ENCODE data around the gene ARMH2.
"Not testable (repeated sequence)": the region's sequence is repeated elsewhere in the genome, so short reads cannot be mapped to it uniquely, and the experiment has no call there.

Gene ARMH2

GRCh38 chr6:24764833-24765828, 33.6 kb downstream of the ARMH2 start:
- not testable (repeated sequence) for DNase-seq (ENCODE audit: low read depth)

GRCh38 chr6:24763578-24763977, 35.1 kb downstream of the ARMH2 start:
- no peak for DNase-seq (ENCODE audit: low read depth)

- DNase-seq (ENCODE audit: low read depth): no peak
These were observed 36.9 kb downstream of the ARMH2 start for GRCh38 chr6:24761851-24762250.

GRCh38 chr6:24761193-24761835, 37.4 kb downstream of the ARMH2 start:
- no peak for DNase-seq (ENCODE audit: low read depth)

GRCh38 chr6:24760210-24760609, 38.5 kb downstream of the ARMH2 start:
- no peak for DNase-seq (ENCODE audit: low read depth)

GRCh38 chr6:24759718-24760117, 39.0 kb downstream of the ARMH2 start:
- DNase-seq (ENCODE audit: low read depth): no peak

- no peak for DNase-seq (ENCODE audit: low read depth)
These were observed 41.1 kb downstream of the ARMH2 start for GRCh38 chr6:24757611-24758010.

GRCh38 chr6:24755279-24755678, 43.4 kb downstream of the ARMH2 start:
- no peak for DNase-seq (ENCODE audit: low read depth)

- DNase-seq (ENCODE audit: low read depth): not testable (repeated sequence)
These were observed 44.3 kb downstream of the ARMH2 start for GRCh38 chr6:24754378-24754777.

GRCh38 chr6:24753545-24753944, 45.2 kb downstream of the ARMH2 start:
- DNase-seq (ENCODE audit: low read depth): no peak

- no peak for DNase-seq (ENCODE audit: low read depth)
These were observed 45.7 kb downstream of the ARMH2 start for GRCh38 chr6:24752917-24753492.

GRCh38 chr6:24752503-24752902, 46.2 kb downstream of the ARMH2 start:
- no peak for DNase-seq (ENCODE audit: low read depth)

GRCh38 chr6:24750878-24751277, 47.8 kb downstream of the ARMH2 start:
- DNase-seq (ENCODE audit: low read depth): not testable (repeated sequence)

GRCh38 chr6:24749297-24749696, 49.4 kb downstream of the ARMH2 start:
- no peak for DNase-seq (ENCODE audit: low read depth)

All from stimulated activated CD8-positive, alpha-beta memory T cell treated with anti-CD3 and anti-CD28 coated beads, Interleukin-15, amount 100 ng/mL, for 24 hours (primary cell).